Lower leg skin (tissue), 4 donors: ENCODE data around the gene ZBTB12. TPM values are rescaled to one million over a fixed set of nuclear protein-coding genes. Genes with fewer than 3 reads are reported as not detected.
A peak's percentile ranks its signal among the peaks of the same experiment; 100 is the strongest.
"Not testable (repeated sequence)": the region's sequence is repeated elsewhere in the genome, so short reads cannot be mapped to it uniquely, and the experiment has no call there.

ENCODE experiments used
- DNase-seq, 2 donors: peaks; one replicate each; pipeline ENCODE4 v3.0.0-alpha.2; 2019; ENCODE audit warnings: low spot score in 2 of 2
- H3K4me3 ChIP-seq: fragments of 200-600 bp; sonication (generic); 2 replicates; pipeline ENCODE4 v1.5.1; 2017; ENCODE audit warnings: mild to moderate bottlenecking, low read depth; ENCODE audit not compliant: poor library complexity, severe bottlenecking
- POLR2A ChIP-seq, 2 donors: fragments of 450-650 bp; IDR thresholded peaks; one replicate each; pipeline ENCODE4 v1.6.1; 2016 to 2017; ENCODE audit warnings: antibody characterized with exemption in 2 of 2, mild to moderate bottlenecking in 1 of 2, moderate library complexity in 1 of 2
- WGBS, 2 donors: methylation state at CpG; one replicate each; pipeline ENCODE4 v1.1.5; 2018; 5-methylcytosine and 5-hydroxymethylcytosine counted together
- intact Hi-C: fragments of 100-400 bp; cut with DNase I; formaldehyde crosslinking; loops from one replicate; pipeline ENCODE4 v1.15.0; 2023; ENCODE audit warnings: low total_unique reads
- total RNA-seq, 4 donors: library from RNA; depleted of rRNA; stranded (reverse); fragments of >200 nt; gene quantifications; one replicate each; pipeline ENCODE4 v1.1.0, GENCODE V29; 2016
- TF ChIP-seq, protein P1 (sequence below), 3 donors: fragments of 450-650 bp; IDR thresholded peaks; one replicate each; pipeline ENCODE4 v1.5.1; 2016; ENCODE audit warnings: antibody characterized with exemption in 3 of 3, mild to moderate bottlenecking in 3 of 3, moderate library complexity in 2 of 3

ZBTB12 gene
- total RNA-seq, 4 donors from 2014 or later: 0.25 to 1.6 (median 0.77) TPM

DNA sequence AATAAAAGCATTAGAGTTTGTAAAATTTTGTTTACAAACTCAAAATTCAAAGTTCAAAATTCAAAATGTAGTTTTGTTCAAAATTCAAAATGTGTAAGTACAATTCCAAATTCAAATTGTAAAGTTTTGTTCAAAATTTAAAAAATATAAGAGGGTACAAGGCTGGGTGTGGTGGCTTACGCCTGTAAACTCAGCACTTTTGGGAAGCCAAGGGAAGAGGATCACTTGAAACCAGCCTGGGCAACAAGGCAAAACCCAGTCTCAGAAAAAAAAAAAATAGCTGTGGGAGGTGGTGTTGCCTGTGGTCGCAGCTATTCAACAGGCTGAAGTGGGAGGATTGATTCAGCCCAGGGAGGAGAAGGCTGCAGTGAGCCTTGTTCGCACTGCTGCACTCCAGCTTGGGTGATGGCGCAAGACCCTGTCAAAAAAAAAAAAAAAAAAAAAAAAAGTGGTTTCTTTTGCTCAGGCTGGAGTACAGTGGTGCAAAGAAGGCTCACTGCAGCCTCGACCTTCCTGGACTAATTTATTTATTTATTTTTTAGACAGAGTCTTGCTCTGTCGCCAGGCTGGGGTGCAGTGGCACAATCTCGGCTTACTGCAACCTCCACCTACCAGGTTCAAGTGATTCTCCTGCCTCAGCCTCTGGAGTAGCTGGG, 5.4 kb upstream of the ZBTB12 start:
- H3K4me3 ChIP-seq: no peak overlapping the region
- no peak for DNase-seq
- intact Hi-C loops: no loop called here
- WGBS, 2 donors: 54 to 57% methylated on average over 7 of the region's 7 CpGs
- TF ChIP-seq POLR2A (IDR thresholded peaks at IDR 0.05): no peak

DNA sequence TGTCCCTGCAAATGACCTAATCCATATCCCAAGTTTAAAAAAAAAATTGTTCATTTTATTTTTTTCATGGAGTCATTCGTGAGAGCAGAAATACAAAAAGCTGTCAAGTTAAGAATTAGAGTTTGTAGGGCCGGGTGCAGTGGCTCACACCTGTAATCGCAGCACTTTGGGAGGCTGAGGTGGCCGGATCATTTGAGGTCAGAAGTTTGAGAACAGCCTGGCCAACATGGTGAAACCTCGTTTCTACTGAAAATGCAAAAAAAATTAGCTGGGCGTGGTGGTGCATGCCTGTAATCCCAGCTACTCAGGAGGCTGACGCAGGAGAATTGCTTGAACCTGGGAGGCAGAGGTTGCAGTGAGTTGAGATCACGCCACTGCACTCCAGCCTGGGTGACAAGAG, 4.8 kb upstream of the ZBTB12 start:
- WGBS, 2 donors: 78 to 85% methylated on average over 8 of the region's 8 CpGs
- intact Hi-C loops, DNase-seq, H3K4me3 ChIP-seq: not testable (repeated sequence)

DNA sequence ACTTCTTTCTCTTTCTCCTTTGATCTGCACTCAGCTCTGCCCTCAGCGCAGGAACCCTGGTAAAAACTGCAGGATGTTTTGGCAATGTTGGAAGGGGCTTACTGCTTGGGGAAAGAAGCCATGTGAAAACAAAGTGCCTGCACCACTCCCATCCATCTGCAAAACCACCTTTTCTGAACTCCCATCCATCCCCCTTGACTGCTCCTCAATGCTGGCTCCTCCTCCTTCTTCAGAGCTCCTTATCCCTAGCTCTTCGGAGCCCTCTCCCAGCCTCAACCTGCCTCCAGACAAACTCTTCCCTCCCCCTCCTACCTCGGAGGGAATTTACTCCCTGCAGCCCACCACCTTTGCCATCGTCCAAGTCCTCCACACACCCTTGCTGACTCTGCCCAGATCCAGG, 4.2 kb upstream of the ZBTB12 start:
- DNase-seq: no peak
- intact Hi-C loops: no loop called here
- WGBS, 2 donors: 33 to 41% methylated on average over 4 of the region's 4 CpGs
- TF ChIP-seq, protein P1, sequence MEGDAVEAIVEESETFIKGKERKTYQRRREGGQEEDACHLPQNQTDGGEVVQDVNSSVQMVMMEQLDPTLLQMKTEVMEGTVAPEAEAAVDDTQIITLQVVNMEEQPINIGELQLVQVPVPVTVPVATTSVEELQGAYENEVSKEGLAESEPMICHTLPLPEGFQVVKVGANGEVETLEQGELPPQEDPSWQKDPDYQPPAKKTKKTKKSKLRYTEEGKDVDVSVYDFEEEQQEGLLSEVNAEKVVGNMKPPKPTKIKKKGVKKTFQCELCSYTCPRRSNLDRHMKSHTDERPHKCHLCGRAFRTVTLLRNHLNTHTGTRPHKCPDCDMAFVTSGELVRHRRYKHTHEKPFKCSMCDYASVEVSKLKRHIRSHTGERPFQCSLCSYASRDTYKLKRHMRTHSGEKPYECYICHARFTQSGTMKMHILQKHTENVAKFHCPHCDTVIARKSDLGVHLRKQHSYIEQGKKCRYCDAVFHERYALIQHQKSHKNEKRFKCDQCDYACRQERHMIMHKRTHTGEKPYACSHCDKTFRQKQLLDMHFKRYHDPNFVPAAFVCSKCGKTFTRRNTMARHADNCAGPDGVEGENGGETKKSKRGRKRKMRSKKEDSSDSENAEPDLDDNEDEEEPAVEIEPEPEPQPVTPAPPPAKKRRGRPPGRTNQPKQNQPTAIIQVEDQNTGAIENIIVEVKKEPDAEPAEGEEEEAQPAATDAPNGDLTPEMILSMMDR (IDR thresholded peaks at IDR 0.05): no peak
- no peak for TF ChIP-seq POLR2A (IDR thresholded peaks at IDR 0.05)
- H3K4me3 ChIP-seq: no peak overlapping the region

DNA sequence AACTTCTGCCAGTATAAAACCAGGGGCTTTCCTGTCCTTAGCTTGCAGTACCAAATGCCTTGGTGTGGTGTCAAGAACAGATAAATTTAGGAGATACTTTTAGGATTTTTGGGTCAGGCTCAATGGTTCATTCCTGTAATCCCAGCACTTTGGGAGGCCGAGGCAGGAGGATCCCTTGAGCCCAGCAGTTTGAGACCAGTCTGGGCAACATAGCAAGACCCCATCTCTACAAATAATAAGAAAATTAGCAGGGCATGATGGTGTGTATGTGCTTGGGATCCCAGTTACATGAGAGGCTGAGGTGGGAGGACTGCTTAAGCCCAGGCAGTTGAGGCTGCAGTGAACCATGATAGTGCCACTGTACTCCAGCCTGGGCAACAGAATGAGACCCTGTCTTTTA, 3.2 kb upstream of the ZBTB12 start:
- intact Hi-C loops: no loop called here
- WGBS, 2 donors: 86 to 100% methylated on average over 1 of the region's 1 CpG

DNA sequence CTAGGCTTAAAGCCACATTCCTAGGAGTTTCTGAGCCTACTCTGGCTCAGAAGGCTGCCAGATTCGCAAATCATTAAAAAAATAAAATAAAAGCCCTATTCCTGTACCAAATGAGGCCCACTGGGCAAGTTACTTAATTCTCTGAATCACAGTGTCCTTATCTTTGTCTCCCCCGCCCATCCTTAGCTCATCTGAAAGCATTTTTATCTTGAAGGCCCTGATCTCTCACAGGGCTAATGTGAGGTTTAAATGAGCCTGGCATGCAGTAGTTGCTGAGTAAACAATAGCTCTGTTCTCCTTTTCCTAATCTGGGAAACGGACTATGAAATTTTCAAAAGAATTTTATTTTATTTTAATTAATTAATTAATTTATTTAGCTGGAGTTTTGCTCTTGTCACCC, 2.1 kb upstream of the ZBTB12 start:
- no peak overlapping the region for H3K4me3 ChIP-seq
- intact Hi-C loops: no loop called here

More for the DNA sequence above, 3.2 kb upstream of the ZBTB12 start:
- no peak for DNase-seq
- no peak overlapping the region for H3K4me3 ChIP-seq
- TF ChIP-seq, protein P1 (IDR thresholded peaks at IDR 0.05): no peak
- TF ChIP-seq POLR2A (IDR thresholded peaks at IDR 0.05): no peak

DNA sequence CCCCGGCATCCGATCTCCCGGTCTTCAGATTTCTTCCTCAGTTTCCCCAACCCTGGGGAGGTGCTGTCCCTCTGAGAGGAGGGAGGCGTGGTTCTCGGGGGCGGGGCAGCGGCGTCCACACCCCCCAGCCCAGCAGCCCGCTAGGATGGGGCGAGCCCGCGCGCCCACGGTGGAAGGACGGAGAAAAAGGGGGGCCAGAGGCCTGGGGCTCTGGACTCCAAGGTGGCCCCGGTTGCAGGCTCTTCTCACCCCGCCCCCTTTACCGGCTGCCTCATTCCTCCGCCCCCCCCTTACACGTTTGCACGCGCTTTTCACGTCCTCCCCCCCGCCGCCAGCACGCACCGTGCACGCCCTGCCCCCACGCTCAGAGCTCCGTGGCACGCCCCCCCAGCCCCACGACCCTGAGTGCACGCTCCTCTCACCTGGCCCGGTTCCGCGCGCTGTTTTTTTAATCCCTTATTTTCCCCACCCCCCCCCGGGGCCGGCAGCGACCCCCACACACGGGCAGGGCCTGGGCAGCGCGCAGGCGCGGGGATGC, 402 bp downstream of the ZBTB12 start:
- TF ChIP-seq POLR2A (IDR thresholded peaks at IDR 0.05): no peak
- TF ChIP-seq, protein P1 (IDR thresholded peaks at IDR 0.05): no peak
- WGBS, 2 donors: 0 to 1% methylated on average over 33 to 36 of the region's 45 CpGs
- DNase-seq: peak; percentile 49 to 91
- intact Hi-C loops: no loop called here
- peak overlapping the region; percentile 62 for H3K4me3 ChIP-seq

More for the DNA sequence above, 2.1 kb upstream of the ZBTB12 start:
- DNase-seq: no peak
- TF ChIP-seq POLR2A (IDR thresholded peaks at IDR 0.05): no peak
- TF ChIP-seq, protein P1 (IDR thresholded peaks at IDR 0.05): no peak
- WGBS, 2 donors: 89 to 92% methylated on average over 3 of the region's 3 CpGs
